GM19043 (cell line): ENCODE measurements around the gene ACTN2.

Experiments
- ATAC-seq: cut with Tn5 transposase; IDR thresholded peaks from one replicate; pipeline ENCODE4 v1.9.1; 2021; ENCODE audit warnings: low read depth; ENCODE audit not compliant: unreplicated experiment

ACTN2 gene

GRCh38 chr1:236765831-236766230 lies 79.5 kb downstream of the ACTN2 start:
- ATAC-seq = no peak

DNA sequence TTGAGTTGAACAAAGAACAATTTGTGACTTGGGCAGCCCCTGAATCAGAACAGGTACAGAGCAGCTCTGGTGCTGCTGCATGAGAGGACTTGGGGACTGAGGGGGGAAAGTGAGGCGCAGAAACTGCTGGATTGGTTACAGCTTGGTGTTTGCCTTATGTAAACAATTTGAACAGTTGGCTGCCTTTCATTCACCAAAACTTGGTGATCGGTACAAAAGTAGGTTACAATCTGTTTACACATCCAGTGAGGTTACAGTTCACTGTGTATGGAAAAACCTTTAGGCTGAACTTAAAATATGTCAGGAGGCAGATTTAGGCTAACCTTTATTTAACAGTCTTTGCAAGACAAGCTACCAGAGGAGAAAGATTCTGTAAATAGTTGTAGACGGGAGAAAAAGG lies 80.2 kb downstream of the ACTN2 start:
- ATAC-seq = no peak

DNA sequence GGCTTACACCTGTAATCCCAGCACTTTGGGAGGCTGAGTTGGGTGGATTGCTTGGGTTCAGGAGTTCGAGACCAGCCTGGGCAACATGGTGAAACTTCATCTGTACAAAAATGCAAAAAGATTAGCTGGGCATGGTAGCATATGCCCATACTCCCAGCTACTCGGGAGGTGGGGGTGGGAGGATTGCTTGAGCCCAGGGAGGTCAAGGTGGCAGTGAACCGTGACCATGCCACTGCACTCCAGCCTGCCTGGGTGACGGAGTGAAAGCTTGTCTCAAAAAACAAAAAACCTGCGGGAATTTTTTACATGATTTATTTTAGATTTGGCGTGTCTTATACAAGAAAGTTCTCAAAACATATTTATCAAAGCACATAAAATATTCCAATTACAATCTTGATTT lies 81.0 kb downstream of the ACTN2 start:
- ATAC-seq = no peak

- no peak for ATAC-seq
These were observed 82.3 kb downstream of the ACTN2 start for GRCh38 chr1:236768601-236769000.

- ATAC-seq = no peak
These were observed 87.6 kb downstream of the ACTN2 start for GRCh38 chr1:236773919-236774318.

- ATAC-seq = no peak
These were observed 88.6 kb downstream of the ACTN2 start for GRCh38 chr1:236774926-236775325.

DNA sequence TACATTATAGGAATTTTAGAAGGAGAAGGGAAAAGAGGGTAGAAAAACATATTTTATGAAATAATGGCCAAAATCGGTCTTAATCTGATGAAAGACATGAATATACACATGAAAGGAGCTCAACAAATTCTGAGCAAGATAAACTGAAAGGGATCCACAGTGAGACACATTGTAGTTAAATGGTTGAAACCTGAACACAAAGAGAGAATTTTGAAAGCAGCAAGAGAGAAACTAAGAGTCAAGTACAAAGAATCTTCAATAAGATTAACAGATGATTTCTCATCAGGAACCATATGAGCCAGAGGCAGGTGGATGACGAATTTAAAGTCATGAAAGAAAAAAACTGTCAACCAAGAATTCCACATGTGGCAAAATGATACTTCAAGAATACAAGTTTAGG lies 93.0 kb downstream of the ACTN2 start:
- ATAC-seq = no peak

DNA sequence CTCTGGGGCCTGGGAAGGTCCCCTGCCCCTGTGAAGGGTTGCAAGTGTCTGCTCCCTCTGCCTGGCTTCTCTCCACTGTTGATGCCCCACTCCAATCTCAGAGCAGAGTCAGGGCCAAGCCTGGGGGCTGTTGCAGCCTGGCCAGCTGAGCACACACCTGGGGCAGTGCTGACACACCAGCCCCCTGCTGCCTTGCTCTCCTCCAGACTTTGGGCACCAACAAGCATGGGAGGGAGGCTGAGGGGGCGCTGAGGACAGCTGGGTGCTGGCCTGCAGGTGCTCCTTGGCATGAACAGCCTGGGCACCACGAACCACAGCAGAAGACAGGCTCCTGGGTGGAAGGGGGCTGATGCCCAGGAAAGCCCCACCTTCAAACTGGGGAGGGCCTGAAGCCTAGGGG lies 99.2 kb downstream of the ACTN2 start:
- no peak for ATAC-seq

- no peak for ATAC-seq
These were observed 100.2 kb downstream of the ACTN2 start for GRCh38 chr1:236786453-236786852.

- no peak for ATAC-seq
These were observed 108.3 kb downstream of the ACTN2 start for GRCh38 chr1:236794585-236795034.

DNA sequence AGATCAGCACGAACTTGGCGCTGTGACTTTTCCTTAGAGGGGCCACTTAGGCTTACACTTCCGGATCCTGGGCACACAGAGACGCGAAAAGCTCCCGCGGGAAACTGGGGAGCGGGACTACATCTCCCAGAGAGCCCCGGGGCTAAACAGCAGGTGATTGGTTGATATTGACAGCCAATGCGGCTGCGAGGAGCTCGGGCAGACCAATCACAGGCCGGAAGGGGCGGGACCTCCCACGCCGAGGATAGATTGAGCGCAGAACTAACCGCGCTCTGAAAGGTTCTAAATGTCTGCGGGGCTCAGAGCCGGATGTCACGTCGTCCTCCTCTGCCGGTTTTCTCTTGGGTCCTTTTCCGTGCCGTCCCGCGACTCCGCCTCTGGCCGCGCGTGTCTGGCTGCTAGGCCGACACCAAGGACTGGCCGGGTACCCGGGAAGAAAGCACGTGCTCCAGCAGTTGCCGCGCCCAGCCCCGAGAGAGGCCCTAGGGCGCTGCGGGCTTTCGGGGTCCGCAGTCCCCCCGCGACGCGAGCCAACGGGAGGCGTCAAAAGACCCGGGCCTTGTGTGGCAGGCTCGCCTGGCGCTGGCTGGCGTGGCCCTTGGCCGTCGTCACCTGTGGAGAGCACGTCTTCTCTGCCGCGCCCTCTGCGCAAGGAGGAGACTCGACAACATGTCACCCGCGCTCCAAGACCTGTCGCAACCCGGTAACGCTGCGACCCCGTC lies 108.9 kb downstream of the ACTN2 start, which contains the start of gene MTR:
Gene MTR, plus strand, starts transcription at position 258 of the 722 bp plus-strand sequence. Its CDS starts 412 bp downstream, at position 670.
- ATAC-seq = peak; percentile 98

GRCh38 chr1:236795757-236796667 lies 109.7 kb downstream of the ACTN2 start:
- peak; percentile 19 for ATAC-seq

- no peak for ATAC-seq
These were observed 112.7 kb downstream of the ACTN2 start for GRCh38 chr1:236799001-236799400.

- ATAC-seq = no peak
These were observed 113.8 kb downstream of the ACTN2 start for GRCh38 chr1:236800002-236800620.

GRCh38 chr1:236800623-236801022 lies 114.3 kb downstream of the ACTN2 start:
- ATAC-seq = no peak

DNA sequence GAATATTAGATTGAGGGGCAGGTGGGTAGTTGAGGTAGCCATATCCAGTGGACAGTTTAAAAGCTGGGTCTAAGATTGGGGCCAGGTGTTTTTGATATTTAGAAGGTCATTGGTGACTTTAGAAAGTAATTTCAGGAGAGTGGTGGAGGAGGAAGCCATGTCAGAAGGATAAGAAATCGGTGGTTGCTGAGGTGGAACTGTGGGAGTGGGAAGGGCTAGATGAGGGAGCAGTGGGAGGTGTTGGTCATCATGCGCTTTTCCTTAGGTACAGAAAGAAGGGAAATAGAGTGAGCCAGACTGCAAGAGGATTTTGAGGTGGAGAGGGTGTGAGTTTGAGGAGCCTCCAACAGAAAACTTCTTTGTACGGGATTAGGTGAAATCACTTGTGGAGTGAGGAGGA lies 116.0 kb downstream of the ACTN2 start:
- no peak for ATAC-seq

DNA sequence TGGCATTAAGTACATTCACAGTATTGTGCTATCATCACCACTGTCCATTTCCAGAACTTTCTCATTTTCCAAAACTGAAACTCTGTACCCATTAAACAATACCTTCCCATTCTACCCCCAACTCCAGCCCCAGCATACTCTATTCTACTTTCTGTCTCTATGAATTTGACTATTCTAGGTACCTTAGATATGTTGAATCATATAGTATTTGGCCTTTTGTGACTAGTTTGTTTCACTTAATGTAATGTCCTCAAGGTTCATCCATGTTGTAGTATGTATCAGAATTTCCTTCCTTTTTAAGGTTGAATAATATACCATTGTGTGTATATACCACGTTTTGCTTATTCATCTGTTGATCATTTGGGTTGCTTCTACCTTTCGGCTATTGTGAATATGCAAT lies 120.3 kb downstream of the ACTN2 start:
- no peak for ATAC-seq

DNA sequence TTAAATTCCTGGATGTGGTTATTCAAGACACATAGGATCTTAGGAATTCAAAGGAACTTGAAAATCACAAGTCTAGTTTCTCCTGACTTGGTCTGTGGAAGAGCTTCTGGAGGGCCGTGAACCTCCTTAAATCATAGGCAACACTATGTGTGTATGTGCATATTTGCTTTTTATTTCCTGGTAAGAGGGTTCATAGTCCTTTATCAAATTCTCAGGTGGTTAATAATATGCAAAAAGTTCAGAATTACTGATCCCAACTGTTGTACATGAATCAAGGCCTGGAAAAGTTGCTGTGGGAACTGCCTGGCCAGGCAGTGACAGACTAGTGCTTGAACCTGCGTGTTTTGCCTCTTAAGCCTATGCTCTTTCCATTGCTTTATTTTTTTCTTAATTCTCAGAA lies 121.7 kb downstream of the ACTN2 start:
- ATAC-seq = no peak

GRCh38 chr1:236808564-236809130 lies 122.3 kb downstream of the ACTN2 start:
- no peak for ATAC-seq

DNA sequence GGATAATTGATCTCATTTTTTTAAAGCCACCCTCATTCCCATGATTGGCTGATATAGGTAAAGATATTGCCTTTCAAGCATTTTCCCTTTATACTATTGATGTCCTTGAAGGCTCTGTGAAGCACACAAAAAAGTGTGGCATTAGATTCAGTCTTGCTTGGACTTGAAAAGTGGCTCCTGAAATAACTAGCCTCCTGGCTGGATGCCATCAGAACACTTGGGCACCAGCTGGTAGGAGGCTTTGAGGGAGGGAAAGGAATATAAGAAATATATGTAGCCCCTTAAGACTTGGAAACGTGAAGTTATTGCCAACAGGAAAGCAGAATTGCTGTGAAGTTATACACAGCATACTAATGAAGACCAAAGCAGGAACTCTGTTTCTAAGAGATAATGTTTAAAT lies 122.8 kb downstream of the ACTN2 start:
- ATAC-seq = no peak

DNA sequence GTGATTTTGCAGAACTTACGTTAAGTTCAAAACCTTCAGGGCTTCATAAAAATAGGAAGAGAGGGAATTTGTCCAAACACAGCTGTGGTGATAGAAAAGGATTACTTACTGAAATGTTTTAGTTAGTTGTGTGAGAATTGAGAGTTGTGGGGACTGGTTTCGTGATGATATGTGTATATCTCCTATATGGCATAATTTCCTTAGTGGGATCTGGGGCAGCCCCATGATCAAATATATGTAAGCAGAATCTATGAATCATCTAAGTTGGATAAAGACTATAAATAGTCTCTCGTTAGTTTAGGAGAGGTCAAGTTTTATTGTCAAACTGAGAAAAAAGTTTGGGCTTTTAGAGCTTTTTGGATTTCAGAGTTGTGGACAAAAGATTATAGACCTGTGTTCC lies 123.7 kb downstream of the ACTN2 start:
- no peak for ATAC-seq
